Activated naive CD4-positive, alpha-beta T cell treated with anti-CD3 and anti-CD28 coated beads, Interleukin-2, amount 10 ng/mL, durations not matched to agents 7 days and 5 days (primary cell): ENCODE measurements around the gene ADCY2.

ENCODE experiments used
- CTCF ChIA-PET: fragments of 350-600 bp; sonication (Branson Sonifier 250); formaldehyde crosslinking; loops from one replicate; lab custom pipeline; 2021; ENCODE audit warnings: antibody characterized with exemption; lab: Charles Lee
- DNase-seq: peaks from one replicate; pipeline ENCODE4 v3.0.0-alpha.2; 2020
- H3K27ac Mint-ChIP-seq: one replicate; pipeline ENCODE4 v1.8.0; 2021; ENCODE audit warnings: mild to moderate bottlenecking, moderate library complexity, mixed read lengths
- H3K27me3 Mint-ChIP-seq: one replicate; pipeline ENCODE4 v1.8.0; 2021; ENCODE audit warnings: mild to moderate bottlenecking, mixed read lengths
- H3K36me3 Mint-ChIP-seq: one replicate; pipeline ENCODE4 v1.8.0; 2021; ENCODE audit warnings: mixed read lengths
- H3K4me1 Mint-ChIP-seq: one replicate; pipeline ENCODE4 v1.8.0; 2021; ENCODE audit warnings: mixed read lengths
- H3K4me3 Mint-ChIP-seq: one replicate; pipeline ENCODE4 v1.8.0; 2021; ENCODE audit warnings: mild to moderate bottlenecking, moderate library complexity, mixed read lengths
- H3K9me3 Mint-ChIP-seq: one replicate; pipeline ENCODE4 v1.8.0; 2021; ENCODE audit warnings: mixed read lengths

ADCY2 gene

GRCh38 chr5:7822449-7822848, 426.5 kb downstream of the ADCY2 start:
- Mint-ChIP-seq H3K4me1 (no peaks in the 10 kb centered on the region), H3K27me3 (peaks cover 17% of the 10 kb centered on the region), H3K36me3 (no peaks in the 10 kb centered on the region), H3K27ac (no peak overlapping the region), H3K4me3 (no peak overlapping the region), H3K9me3 (no peaks in the 10 kb centered on the region)
- CTCF ChIA-PET, result interaction anchor here (1.2 kb wide), 1 partner anchor 1002 kb away, joined by 3 read pairs; no protein-coding TSS in a partner anchor
- no peak for DNase-seq

- H3K4me1 Mint-ChIP-seq, result no peaks in the 10 kb centered on the region
- no peaks in the 10 kb centered on the region for H3K9me3 Mint-ChIP-seq
- CTCF ChIA-PET, result no interaction called here
- no peak overlapping the region for H3K27ac Mint-ChIP-seq
- peaks cover 17% of the 10 kb centered on the region for H3K27me3 Mint-ChIP-seq
- H3K4me3 Mint-ChIP-seq, result no peak overlapping the region
- no peak for DNase-seq
- H3K36me3 Mint-ChIP-seq, result no peaks in the 10 kb centered on the region
Observed at GRCh38 chr5:7823594-7823993, 427.7 kb downstream of the ADCY2 start.

- no peak overlapping the region for H3K4me3 Mint-ChIP-seq
- no peak for DNase-seq
Observed at GRCh38 chr5:7824995-7825394, 429.1 kb downstream of the ADCY2 start.

GRCh38 chr5:7825630-7826029, 429.7 kb downstream of the ADCY2 start:
- Mint-ChIP-seq H3K36me3 (no peaks in the 10 kb centered on the region), H3K4me1 (no peaks in the 10 kb centered on the region), H3K27ac (no peak overlapping the region), H3K27me3 (peaks cover 13% of the 10 kb centered on the region), H3K9me3 (no peaks in the 10 kb centered on the region), H3K4me3 (no peak overlapping the region)
- DNase-seq, result no peak
- CTCF ChIA-PET, result no interaction called here

More at GRCh38 chr5:7824995-7825394, 429.1 kb downstream of the ADCY2 start:
- Mint-ChIP-seq H3K4me1 (no peaks in the 10 kb centered on the region), H3K9me3 (no peaks in the 10 kb centered on the region), H3K27ac (no peak overlapping the region), H3K27me3 (peaks cover 14% of the 10 kb centered on the region), H3K36me3 (no peaks in the 10 kb centered on the region)
- CTCF ChIA-PET, result no interaction called here

GRCh38 chr5:7827610-7828009, 431.7 kb downstream of the ADCY2 start:
- no peak for DNase-seq

GRCh38 chr5:7828269-7828668, 432.3 kb downstream of the ADCY2 start:
- no peak for DNase-seq
- no peak overlapping the region for H3K4me3 Mint-ChIP-seq
- H3K27ac Mint-ChIP-seq, result no peak overlapping the region
- H3K36me3 Mint-ChIP-seq, result no peaks in the 10 kb centered on the region
- no peaks in the 10 kb centered on the region for H3K9me3 Mint-ChIP-seq
- CTCF ChIA-PET, result no interaction called here
- H3K4me1 Mint-ChIP-seq, result no peaks in the 10 kb centered on the region
- H3K27me3 Mint-ChIP-seq, result peaks cover 6% of the 10 kb centered on the region

More at GRCh38 chr5:7827610-7828009, 431.7 kb downstream of the ADCY2 start:
- H3K4me3 Mint-ChIP-seq, result no peak overlapping the region
- H3K4me1 Mint-ChIP-seq, result no peaks in the 10 kb centered on the region
- H3K27me3 Mint-ChIP-seq, result peaks cover 6% of the 10 kb centered on the region
- H3K27ac Mint-ChIP-seq, result no peak overlapping the region
- CTCF ChIA-PET, result no interaction called here
- no peaks in the 10 kb centered on the region for H3K9me3 Mint-ChIP-seq
- no peaks in the 10 kb centered on the region for H3K36me3 Mint-ChIP-seq

GRCh38 chr5:7834982-7835381, 439.0 kb downstream of the ADCY2 start:
- Mint-ChIP-seq H3K4me1 (no peaks in the 10 kb centered on the region), H3K36me3 (no peaks in the 10 kb centered on the region), H3K27ac (no peak overlapping the region), H3K9me3 (no peaks in the 10 kb centered on the region), H3K4me3 (no peak overlapping the region), H3K27me3 (no peaks in the 10 kb centered on the region)
- CTCF ChIA-PET, result no interaction called here
- no peak for DNase-seq

GRCh38 chr5:7837403-7837802, 441.5 kb downstream of the ADCY2 start:
- Mint-ChIP-seq H3K4me3 (no peak overlapping the region), H3K27ac (no peak overlapping the region), H3K27me3 (no peaks in the 10 kb centered on the region), H3K4me1 (no peaks in the 10 kb centered on the region), H3K36me3 (no peaks in the 10 kb centered on the region), H3K9me3 (no peaks in the 10 kb centered on the region)
- CTCF ChIA-PET, result no interaction called here
- DNase-seq, result no peak

- CTCF ChIA-PET, result no interaction called here
Observed at GRCh38 chr5:7842531-7842930, 446.6 kb downstream of the ADCY2 start.

GRCh38 chr5:7844901-7845300, 449.0 kb downstream of the ADCY2 start:
- DNase-seq, result no peak
- Mint-ChIP-seq H3K27ac (no peak overlapping the region), H3K4me3 (no peak overlapping the region), H3K4me1 (peaks cover 3% of the 10 kb centered on the region), H3K36me3 (no peaks in the 10 kb centered on the region), H3K27me3 (peaks cover 45% of the 10 kb centered on the region), H3K9me3 (no peaks in the 10 kb centered on the region)
- CTCF ChIA-PET, result interaction anchor here (0.7 kb wide), 1 partner anchor 338 kb away, joined by 3 read pairs; no protein-coding TSS in a partner anchor

More at GRCh38 chr5:7842531-7842930, 446.6 kb downstream of the ADCY2 start:
- Mint-ChIP-seq H3K27me3 (peaks cover 22% of the 10 kb centered on the region), H3K4me3 (no peak overlapping the region), H3K4me1 (no peaks in the 10 kb centered on the region), H3K36me3 (no peaks in the 10 kb centered on the region), H3K9me3 (no peaks in the 10 kb centered on the region), H3K27ac (no peak overlapping the region)
- no peak for DNase-seq

GRCh38 chr5:7845557-7845956, 449.6 kb downstream of the ADCY2 start:
- Mint-ChIP-seq H3K4me1 (peaks cover 7% of the 10 kb centered on the region), H3K27me3 (peaks cover 51% of the 10 kb centered on the region), H3K36me3 (no peaks in the 10 kb centered on the region), H3K4me3 (no peak overlapping the region), H3K9me3 (no peaks in the 10 kb centered on the region), H3K27ac (no peak overlapping the region)
- CTCF ChIA-PET, result interaction anchor here (0.7 to 0.8 kb wide), 2 partner anchors 338 to 585 kb away, joined by 3 read pairs; no protein-coding TSS in a partner anchor
- no peak for DNase-seq

GRCh38 chr5:7846327-7846726, 450.4 kb downstream of the ADCY2 start:
- peaks cover 58% of the 10 kb centered on the region for H3K27me3 Mint-ChIP-seq
- DNase-seq, result no peak
- H3K36me3 Mint-ChIP-seq, result no peaks in the 10 kb centered on the region
- no peaks in the 10 kb centered on the region for H3K9me3 Mint-ChIP-seq
- peaks cover 10% of the 10 kb centered on the region for H3K4me1 Mint-ChIP-seq
- H3K27ac Mint-ChIP-seq, result no peak overlapping the region
- no peak overlapping the region for H3K4me3 Mint-ChIP-seq
- CTCF ChIA-PET, result interaction anchor here (0.8 kb wide), 1 partner anchor 586 kb away, joined by 3 read pairs; no protein-coding TSS in a partner anchor

- no peak for DNase-seq
- H3K9me3 Mint-ChIP-seq, result peaks cover 2% of the 10 kb centered on the region
- no peak overlapping the region for H3K27ac Mint-ChIP-seq
- H3K27me3 Mint-ChIP-seq, result peaks cover 65% of the 10 kb centered on the region
- H3K36me3 Mint-ChIP-seq, result no peaks in the 10 kb centered on the region
- CTCF ChIA-PET, result no interaction called here
- H3K4me3 Mint-ChIP-seq, result no peak overlapping the region
- H3K4me1 Mint-ChIP-seq, result peaks cover 24% of the 10 kb centered on the region
Observed at GRCh38 chr5:7848296-7848695, 452.4 kb downstream of the ADCY2 start.

GRCh38 chr5:7849681-7850394, 453.9 kb downstream of the ADCY2 start:
- DNase-seq, result peak; percentile 25

More at GRCh38 chr5:7849681-7850394, 453.9 kb downstream of the ADCY2 start:
- H3K4me3 Mint-ChIP-seq, result peak overlapping the region; percentile 52
- peaks cover 24% of the 10 kb centered on the region for H3K4me1 Mint-ChIP-seq
- peaks cover 2% of the 10 kb centered on the region for H3K9me3 Mint-ChIP-seq
- no peaks in the 10 kb centered on the region for H3K36me3 Mint-ChIP-seq
- H3K27ac Mint-ChIP-seq, result no peak overlapping the region
- H3K27me3 Mint-ChIP-seq, result peaks cover 57% of the 10 kb centered on the region
- CTCF ChIA-PET, result no interaction called here
